HG03565 (cell line): ENCODE results near the gene TRAPPC2L.
"Not testable (repeated sequence)": the region's sequence is repeated elsewhere in the genome, so short reads cannot be mapped to it uniquely, and the experiment has no call there.

Source experiments
- ATAC-seq: cut with Tn5 transposase; IDR thresholded peaks from one replicate; pipeline ENCODE4 v1.9.1; 2021; ENCODE audit warnings: mild to moderate bottlenecking, moderate library complexity; ENCODE audit not compliant: unreplicated experiment

TRAPPC2L gene

GRCh38 chr16:88888057-88888456 lies 31.1 kb downstream of the TRAPPC2L start:
- ATAC-seq = no peak

- no peak for ATAC-seq
These were observed 31.8 kb downstream of the TRAPPC2L start for GRCh38 chr16:88888461-88889387.

- not testable (repeated sequence) for ATAC-seq
These were observed 32.9 kb downstream of the TRAPPC2L start for GRCh38 chr16:88889702-88890352.

- ATAC-seq = no peak
These were observed 34.2 kb downstream of the TRAPPC2L start for GRCh38 chr16:88891083-88891482.

- ATAC-seq = no peak
These were observed 35.1 kb downstream of the TRAPPC2L start for GRCh38 chr16:88892065-88892464.

- no peak for ATAC-seq
These were observed 36.4 kb downstream of the TRAPPC2L start for GRCh38 chr16:88893127-88893968.

- ATAC-seq = not testable (repeated sequence)
These were observed 37.3 kb downstream of the TRAPPC2L start for GRCh38 chr16:88894266-88894665.

GRCh38 chr16:88894681-88895300 lies 37.9 kb downstream of the TRAPPC2L start:
- ATAC-seq = no peak

GRCh38 chr16:88895335-88895734 lies 38.4 kb downstream of the TRAPPC2L start:
- no peak for ATAC-seq

- no peak for ATAC-seq
These were observed 39.5 kb downstream of the TRAPPC2L start for GRCh38 chr16:88896238-88897070.

- ATAC-seq = no peak
These were observed 40.9 kb downstream of the TRAPPC2L start for GRCh38 chr16:88897696-88898425.

GRCh38 chr16:88899901-88900661 lies 43.2 kb downstream of the TRAPPC2L start:
- no peak for ATAC-seq

GRCh38 chr16:88900662-88901052 lies 43.7 kb downstream of the TRAPPC2L start:
- ATAC-seq = no peak

- no peak for ATAC-seq
These were observed 44.9 kb downstream of the TRAPPC2L start for GRCh38 chr16:88901718-88902337.

GRCh38 chr16:88902744-88903143 lies 45.8 kb downstream of the TRAPPC2L start:
- no peak for ATAC-seq

- no peak for ATAC-seq
These were observed 46.3 kb downstream of the TRAPPC2L start for GRCh38 chr16:88903267-88903666.

GRCh38 chr16:88904676-88905365 lies 47.9 kb downstream of the TRAPPC2L start:
- ATAC-seq = no peak
